ENCODE measurements around the gene SBF1.

DNA sequence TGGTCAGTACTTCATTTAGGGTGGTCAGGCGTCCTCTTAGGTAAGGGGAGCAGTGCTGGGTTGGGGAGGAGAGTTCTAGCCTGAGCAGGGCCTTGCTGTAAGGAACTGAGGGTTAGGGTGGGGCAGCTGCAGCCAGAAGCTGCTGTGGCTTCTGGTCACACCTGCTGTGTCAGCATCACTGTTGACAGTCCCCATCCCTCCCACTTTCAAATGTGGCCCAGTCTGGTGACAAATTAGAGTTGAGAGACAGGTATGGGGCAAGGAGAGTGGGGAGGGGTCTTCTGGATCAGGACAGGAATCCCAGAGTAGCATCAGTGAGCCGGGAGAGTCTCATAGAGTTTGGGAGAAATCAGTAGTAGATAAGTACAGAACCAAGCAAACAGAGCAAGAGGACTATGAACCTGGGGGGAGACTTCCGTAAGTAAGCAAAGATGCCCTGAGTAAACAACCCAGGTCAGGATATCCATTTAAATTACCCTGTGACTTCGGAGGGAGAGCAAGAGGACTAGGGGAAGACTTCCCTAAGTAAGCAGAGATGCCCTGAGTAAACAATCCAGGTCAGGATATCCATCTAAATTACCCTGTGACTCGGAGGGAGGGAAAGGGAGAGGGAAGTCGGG lies 78.0 kb downstream of the SBF1 start:
- TF ChIP-seq CTCF (IDR thresholded peaks at IDR 0.05) (no peak), POLR2A (IDR thresholded peaks at IDR 0.05) (no peak), POLR2AphosphoS5 (IDR thresholded peaks at IDR 0.05) (no peak)

Measured in gastroesophageal sphincter (tissue), 3 donors.